Fibroblast of the aortic adventitia (primary cell): ENCODE results near the gene CCDC167. TPM values are rescaled to one million over a fixed set of nuclear protein-coding genes. Genes with fewer than 3 reads are reported as not detected.

Experiments used
- DNase-seq: peaks from one replicate; pipeline ENCODE4 v3.0.0-alpha.2; 2010; ENCODE audit warnings: low read depth
- H3K4me3 ChIP-seq: 2 replicates; pipeline ENCODE4 v1.5.1; 2011; ENCODE audit warnings: low read depth, mild to moderate bottlenecking, control low read depth, low read length, moderate library complexity
- CTCF ChIP-seq: IDR thresholded peaks from 2 replicates; pipeline ENCODE4 v1.5.1; 2011; ENCODE audit warnings: mild to moderate bottlenecking, low read length, control low read depth, inconsistent platforms; ENCODE audit not compliant: insufficient read depth
- total RNA-seq: library from RNA; depleted of rRNA; stranded (reverse); fragments of >200 nt; gene quantifications from 2 replicates; pipeline ENCODE4 v1.2.3, GENCODE V29; 2012; ENCODE audit warnings: low replicate concordance

CCDC167 gene
- total RNA-seq, 1 donor = 35.0 TPM

- no peak overlapping the region for H3K4me3 ChIP-seq
- no peak for TF ChIP-seq CTCF
- DNase-seq = no peak
These were observed 31.3 kb upstream of the CCDC167 start for GRCh38 chr6:37531026-37531425.

GRCh38 chr6:37530297-37530696 is 30.6 kb upstream of the CCDC167 start:
- no peak overlapping the region for H3K4me3 ChIP-seq
- no peak for DNase-seq
- TF ChIP-seq CTCF = no peak

- no peak for TF ChIP-seq CTCF
These were observed 28.8 kb upstream of the CCDC167 start for GRCh38 chr6:37528541-37528940.

GRCh38 chr6:37525460-37526357 is 26.0 kb upstream of the CCDC167 start:
- H3K4me3 ChIP-seq = no peak overlapping the region
- peak; percentile 32 for DNase-seq
- TF ChIP-seq CTCF = no peak

More at GRCh38 chr6:37528541-37528940, 28.8 kb upstream of the CCDC167 start:
- no peak for DNase-seq
- H3K4me3 ChIP-seq = no peak overlapping the region

GRCh38 chr6:37524970-37525318 is 25.3 kb upstream of the CCDC167 start:
- H3K4me3 ChIP-seq = no peak overlapping the region
- DNase-seq = no peak
- TF ChIP-seq CTCF = no peak

GRCh38 chr6:37524025-37524969 is 24.6 kb upstream of the CCDC167 start:
- TF ChIP-seq CTCF = no peak
- DNase-seq = no peak
- H3K4me3 ChIP-seq = no peak overlapping the region
